GM12878 (cell line): ENCODE measurements around the gene ELMO2.

ENCODE experiments used
- CHD4 ChIP-seq: fragments of 200-600 bp; sonication (generic); IDR thresholded peaks from 2 replicates; pipeline ENCODE4 v1.6.1; 2016; ENCODE audit warnings: mild to moderate bottlenecking
- POLR2A ChIP-seq: IDR thresholded peaks from 2 replicates; pipeline ENCODE4 v1.6.1; 2011; ENCODE audit warnings: low read depth, mild to moderate bottlenecking, low read length
- POLR2AphosphoS2 ChIP-seq: IDR thresholded peaks from 2 replicates; pipeline ENCODE4 v1.6.1; 2011; ENCODE audit warnings: low read depth, mild to moderate bottlenecking, low read length, improper control_type of control experiment, moderate library complexity
- POLR2AphosphoS5 ChIP-seq: IDR thresholded peaks from 2 replicates; pipeline ENCODE4 v1.6.1; 2011; ENCODE audit warnings: mild to moderate bottlenecking, low read length, inconsistent platforms
- SRF ChIP-seq, 2 experiments: IDR thresholded peaks; 2 replicates each; pipeline ENCODE4 v1.6.1; 2011; ENCODE audit warnings: low read depth in 2 of 2, low read length in 2 of 2, mild to moderate bottlenecking in 1 of 2, moderate library complexity in 1 of 2
- TAF1 ChIP-seq: IDR thresholded peaks from 2 replicates; pipeline ENCODE4 v1.6.1; 2011; ENCODE audit warnings: mild to moderate bottlenecking, low read depth, low read length, borderline replicate concordance
- TARDBP ChIP-seq: IDR thresholded peaks from 2 replicates; pipeline ENCODE4 v1.6.1; 2016; ENCODE audit warnings: borderline replicate concordance
- YY1 ChIP-seq: IDR thresholded peaks from 2 replicates; pipeline ENCODE4 v1.6.1; 2011; ENCODE audit warnings: low read depth, mild to moderate bottlenecking, low read length
- ZNF274 ChIP-seq: IDR thresholded peaks from one replicate; pipeline ENCODE4 v1.8.0; 2011; ENCODE audit not compliant: insufficient read length, insufficient read depth
- TF ChIP-seq, protein P1 (sequence below): IDR thresholded peaks from 2 replicates; pipeline ENCODE4 v1.6.1; 2012; ENCODE audit warnings: low read depth, low read length, improper control_type of control experiment
- TF ChIP-seq, protein P2 (sequence below): IDR thresholded peaks from 2 replicates; pipeline ENCODE4 v1.6.1; 2012; ENCODE audit warnings: improper control_type of control experiment, low read depth, low read length; ENCODE audit not compliant: insufficient replicate concordance
- TF ChIP-seq, protein P3 (sequence below), 3 experiments: IDR thresholded peaks in 2 of 3; conservative IDR thresholded peaks in 1 of 3; 2 replicates each; pipeline ENCODE4 v1.5.1; 2011; ENCODE audit warnings: low read depth in 3 of 3, low read length in 3 of 3, mild to moderate bottlenecking in 3 of 3, control low read depth in 2 of 3, moderate library complexity in 2 of 3, inconsistent platforms in 1 of 3, mixed read lengths in 1 of 3; ENCODE audit not compliant: control insufficient read depth in 2 of 3, insufficient read depth in 1 of 3; ENCODE audit errors: extremely low read depth in 1 of 3

DNA sequence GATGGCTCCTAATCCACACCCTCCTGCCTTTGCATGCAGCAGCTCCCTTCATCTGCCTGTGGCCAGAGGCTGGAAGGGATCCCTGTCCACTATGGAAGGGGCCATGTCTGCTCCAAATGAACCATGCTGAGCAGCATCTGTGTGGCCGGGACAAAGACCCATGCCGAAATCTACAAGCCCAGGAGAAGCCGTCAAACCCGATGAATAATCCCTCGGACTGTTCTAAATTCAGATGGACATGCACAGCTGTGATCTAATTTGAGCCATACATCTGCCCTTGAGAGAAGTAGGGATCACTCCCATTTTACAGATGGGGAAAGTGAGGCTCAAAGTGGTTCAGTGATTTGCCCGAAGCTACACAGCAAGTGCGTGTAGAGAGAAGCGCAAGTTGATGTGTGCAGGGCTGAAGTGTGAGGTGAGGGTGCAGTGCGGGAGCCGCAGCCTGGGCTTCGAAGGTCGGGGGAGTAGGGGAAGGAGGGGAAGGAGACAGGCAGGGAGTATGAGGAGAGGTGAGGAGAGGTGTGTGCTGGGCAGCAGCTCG, 75.5 kb downstream of the ELMO2 start:
- TF ChIP-seq, protein P1, sequence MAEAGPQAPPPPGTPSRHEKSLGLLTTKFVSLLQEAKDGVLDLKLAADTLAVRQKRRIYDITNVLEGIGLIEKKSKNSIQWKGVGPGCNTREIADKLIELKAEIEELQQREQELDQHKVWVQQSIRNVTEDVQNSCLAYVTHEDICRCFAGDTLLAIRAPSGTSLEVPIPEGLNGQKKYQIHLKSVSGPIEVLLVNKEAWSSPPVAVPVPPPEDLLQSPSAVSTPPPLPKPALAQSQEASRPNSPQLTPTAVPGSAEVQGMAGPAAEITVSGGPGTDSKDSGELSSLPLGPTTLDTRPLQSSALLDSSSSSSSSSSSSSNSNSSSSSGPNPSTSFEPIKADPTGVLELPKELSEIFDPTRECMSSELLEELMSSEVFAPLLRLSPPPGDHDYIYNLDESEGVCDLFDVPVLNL: no peak
- TF ChIP-seq, protein P2, sequence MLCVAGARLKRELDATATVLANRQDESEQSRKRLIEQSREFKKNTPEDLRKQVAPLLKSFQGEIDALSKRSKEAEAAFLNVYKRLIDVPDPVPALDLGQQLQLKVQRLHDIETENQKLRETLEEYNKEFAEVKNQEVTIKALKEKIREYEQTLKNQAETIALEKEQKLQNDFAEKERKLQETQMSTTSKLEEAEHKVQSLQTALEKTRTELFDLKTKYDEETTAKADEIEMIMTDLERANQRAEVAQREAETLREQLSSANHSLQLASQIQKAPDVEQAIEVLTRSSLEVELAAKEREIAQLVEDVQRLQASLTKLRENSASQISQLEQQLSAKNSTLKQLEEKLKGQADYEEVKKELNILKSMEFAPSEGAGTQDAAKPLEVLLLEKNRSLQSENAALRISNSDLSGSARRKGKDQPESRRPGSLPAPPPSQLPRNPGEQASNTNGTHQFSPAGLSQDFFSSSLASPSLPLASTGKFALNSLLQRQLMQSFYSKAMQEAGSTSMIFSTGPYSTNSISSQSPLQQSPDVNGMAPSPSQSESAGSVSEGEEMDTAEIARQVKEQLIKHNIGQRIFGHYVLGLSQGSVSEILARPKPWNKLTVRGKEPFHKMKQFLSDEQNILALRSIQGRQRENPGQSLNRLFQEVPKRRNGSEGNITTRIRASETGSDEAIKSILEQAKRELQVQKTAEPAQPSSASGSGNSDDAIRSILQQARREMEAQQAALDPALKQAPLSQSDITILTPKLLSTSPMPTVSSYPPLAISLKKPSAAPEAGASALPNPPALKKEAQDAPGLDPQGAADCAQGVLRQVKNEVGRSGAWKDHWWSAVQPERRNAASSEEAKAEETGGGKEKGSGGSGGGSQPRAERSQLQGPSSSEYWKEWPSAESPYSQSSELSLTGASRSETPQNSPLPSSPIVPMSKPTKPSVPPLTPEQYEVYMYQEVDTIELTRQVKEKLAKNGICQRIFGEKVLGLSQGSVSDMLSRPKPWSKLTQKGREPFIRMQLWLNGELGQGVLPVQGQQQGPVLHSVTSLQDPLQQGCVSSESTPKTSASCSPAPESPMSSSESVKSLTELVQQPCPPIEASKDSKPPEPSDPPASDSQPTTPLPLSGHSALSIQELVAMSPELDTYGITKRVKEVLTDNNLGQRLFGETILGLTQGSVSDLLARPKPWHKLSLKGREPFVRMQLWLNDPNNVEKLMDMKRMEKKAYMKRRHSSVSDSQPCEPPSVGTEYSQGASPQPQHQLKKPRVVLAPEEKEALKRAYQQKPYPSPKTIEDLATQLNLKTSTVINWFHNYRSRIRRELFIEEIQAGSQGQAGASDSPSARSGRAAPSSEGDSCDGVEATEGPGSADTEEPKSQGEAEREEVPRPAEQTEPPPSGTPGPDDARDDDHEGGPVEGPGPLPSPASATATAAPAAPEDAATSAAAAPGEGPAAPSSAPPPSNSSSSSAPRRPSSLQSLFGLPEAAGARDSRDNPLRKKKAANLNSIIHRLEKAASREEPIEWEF: no peak
- TF ChIP-seq CHD4 (no peak), POLR2AphosphoS5 (no peak), ZNF274 (no peak), POLR2AphosphoS2 (no peak), TAF1 (no peak), TARDBP (no peak), POLR2A (no peak), YY1 (no peak), SRF (IDR thresholded peaks at IDR 0.05; ENCODE audit: low read depth in 2 of 2, low read length in 2 of 2) (no peak)
- TF ChIP-seq, protein P3, sequence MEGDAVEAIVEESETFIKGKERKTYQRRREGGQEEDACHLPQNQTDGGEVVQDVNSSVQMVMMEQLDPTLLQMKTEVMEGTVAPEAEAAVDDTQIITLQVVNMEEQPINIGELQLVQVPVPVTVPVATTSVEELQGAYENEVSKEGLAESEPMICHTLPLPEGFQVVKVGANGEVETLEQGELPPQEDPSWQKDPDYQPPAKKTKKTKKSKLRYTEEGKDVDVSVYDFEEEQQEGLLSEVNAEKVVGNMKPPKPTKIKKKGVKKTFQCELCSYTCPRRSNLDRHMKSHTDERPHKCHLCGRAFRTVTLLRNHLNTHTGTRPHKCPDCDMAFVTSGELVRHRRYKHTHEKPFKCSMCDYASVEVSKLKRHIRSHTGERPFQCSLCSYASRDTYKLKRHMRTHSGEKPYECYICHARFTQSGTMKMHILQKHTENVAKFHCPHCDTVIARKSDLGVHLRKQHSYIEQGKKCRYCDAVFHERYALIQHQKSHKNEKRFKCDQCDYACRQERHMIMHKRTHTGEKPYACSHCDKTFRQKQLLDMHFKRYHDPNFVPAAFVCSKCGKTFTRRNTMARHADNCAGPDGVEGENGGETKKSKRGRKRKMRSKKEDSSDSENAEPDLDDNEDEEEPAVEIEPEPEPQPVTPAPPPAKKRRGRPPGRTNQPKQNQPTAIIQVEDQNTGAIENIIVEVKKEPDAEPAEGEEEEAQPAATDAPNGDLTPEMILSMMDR (IDR thresholded peaks at IDR 0.05 in 2 of 3, conservative IDR thresholded peaks at IDR 0.05 in 1 of 3; ENCODE audit: control insufficient read depth in 2 of 3, extremely low read depth in 1 of 3, insufficient read depth in 1 of 3, low read depth in 3 of 3, low read length in 3 of 3): no peak
